ENCODE results near the gene MYBL2.
"Not testable (repeated sequence)": the region's sequence is repeated elsewhere in the genome, so short reads cannot be mapped to it uniquely, and the experiment has no call there.

MYBL2 gene

DNA sequence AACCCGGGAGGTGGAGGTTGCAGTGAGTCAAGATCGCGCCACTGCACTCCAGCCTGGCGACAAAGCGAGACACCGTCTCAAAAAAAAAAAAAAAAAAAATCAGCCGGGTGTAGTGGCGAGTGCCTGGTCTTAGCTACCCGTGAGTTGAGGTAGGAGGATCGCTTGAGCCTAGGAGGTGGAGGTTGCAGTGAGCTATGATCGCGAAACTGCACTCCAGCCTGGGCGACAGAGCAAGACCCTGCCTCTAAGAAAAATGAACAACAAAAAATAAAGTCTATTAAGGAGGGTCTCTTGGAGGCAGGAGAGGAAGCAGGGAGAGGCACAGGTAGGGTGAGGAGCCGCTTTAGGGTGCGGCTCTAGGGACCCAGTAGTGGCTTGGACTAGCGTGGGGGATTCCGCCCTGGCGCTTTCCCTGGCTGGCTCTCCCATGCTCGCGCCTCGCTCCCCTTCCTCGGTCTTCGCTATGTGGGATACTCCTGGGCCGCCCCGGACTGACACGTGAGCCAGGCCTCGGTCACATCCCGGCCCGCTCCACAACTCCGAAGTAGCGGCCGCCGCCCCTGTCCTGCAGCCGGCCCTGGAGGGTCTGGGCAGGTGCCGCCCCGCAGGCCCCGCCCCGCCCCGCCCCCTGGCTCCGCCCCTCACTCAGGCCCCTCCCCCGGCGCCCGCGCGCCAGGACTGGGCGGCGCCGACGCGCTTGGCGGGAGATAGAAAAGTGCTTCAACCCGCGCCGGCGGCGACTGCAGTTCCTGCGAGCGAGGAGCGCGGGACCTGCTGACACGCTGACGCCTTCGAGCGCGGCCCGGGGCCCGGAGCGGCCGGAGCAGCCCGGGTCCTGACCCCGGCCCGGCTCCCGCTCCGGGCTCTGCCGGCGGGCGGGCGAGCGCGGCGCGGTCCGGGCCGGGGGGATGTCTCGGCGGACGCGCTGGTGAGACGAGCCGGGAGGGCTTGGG is at the start of gene MYBL2:
Gene MYBL2 (plus strand): TSS at position 739 of the 953 bp plus-strand sequence. CDS start 170 bp downstream, at position 909.
- peak; percentile 91 for DNase-seq

GRCh38 chr20:43631598-43631997 is 35.3 kb upstream of the MYBL2 start:
- no peak for DNase-seq

DNA sequence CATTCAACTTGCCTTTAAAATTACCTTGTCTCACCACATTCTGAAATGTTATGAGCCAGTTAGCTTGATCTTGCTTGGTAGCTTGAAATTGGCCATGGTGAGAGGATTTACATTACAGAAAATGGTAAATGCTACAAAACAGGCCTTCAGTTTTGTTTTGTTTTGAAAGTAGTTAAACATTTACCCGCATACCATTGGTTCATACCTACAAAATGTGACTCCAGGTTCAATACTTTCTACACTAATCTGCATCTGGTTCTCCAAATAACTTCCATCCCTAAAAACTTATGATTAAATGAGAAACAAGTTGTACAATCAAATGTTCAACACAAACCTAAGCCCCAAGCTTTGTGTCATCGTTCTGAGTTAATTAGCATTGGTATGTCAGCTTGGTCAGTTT is 30.5 kb upstream of the MYBL2 start:
- no peak for DNase-seq

DNA sequence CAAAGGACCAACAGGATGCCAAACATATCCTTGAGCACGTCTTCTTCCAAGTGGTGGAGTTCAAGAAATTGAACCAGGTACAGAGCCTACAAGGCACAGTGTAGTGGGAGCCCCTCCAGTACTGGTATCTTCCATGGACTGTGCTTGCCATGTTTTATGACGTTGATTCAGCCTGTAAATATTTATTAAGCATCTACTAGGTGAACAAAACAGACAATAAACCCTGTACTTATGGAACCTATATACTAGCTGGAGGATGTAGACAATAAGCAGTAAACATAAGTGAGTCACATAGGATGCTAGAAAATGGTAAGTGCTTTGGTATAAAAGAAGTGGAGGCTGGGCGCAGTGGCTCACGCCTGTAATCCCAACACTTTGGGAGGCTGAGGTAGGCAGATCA is 24.4 kb upstream of the MYBL2 start:
- no peak for DNase-seq

GRCh38 chr20:43650997-43651525 is 15.9 kb upstream of the MYBL2 start:
- no peak for DNase-seq

- DNase-seq: not testable (repeated sequence)
Observed at GRCh38 chr20:43651650-43652184, 15.2 kb upstream of the MYBL2 start.

GRCh38 chr20:43653966-43654365 is 12.9 kb upstream of the MYBL2 start:
- no peak for DNase-seq

- DNase-seq: not testable (repeated sequence)
Observed at GRCh38 chr20:43655176-43655575, 11.7 kb upstream of the MYBL2 start.

DNA sequence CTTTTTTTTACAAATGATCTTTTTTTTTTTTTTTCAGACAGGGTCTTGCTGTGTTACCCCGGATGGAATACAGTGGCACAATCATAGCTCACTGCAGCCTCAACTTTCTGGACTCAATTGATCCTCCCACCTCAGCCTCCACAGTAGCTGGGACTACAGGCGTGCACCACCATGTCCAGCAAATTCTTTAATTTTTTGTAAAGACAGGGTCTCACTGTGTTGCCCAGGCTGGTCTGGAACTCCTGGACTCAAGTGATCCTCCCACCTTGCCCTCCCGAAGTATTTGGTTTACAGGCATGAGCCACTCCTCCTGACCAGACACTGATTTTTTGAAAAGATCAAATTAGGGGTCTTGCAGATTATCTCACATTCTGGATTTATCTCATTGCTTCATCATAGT is 11.0 kb upstream of the MYBL2 start:
- DNase-seq: no peak

GRCh38 chr20:43658069-43658722 is 8.7 kb upstream of the MYBL2 start:
- peak; percentile 20 for DNase-seq

- DNase-seq: no peak
Observed at GRCh38 chr20:43658723-43659419, 8.0 kb upstream of the MYBL2 start.

GRCh38 chr20:43662943-43663655 is 3.8 kb upstream of the MYBL2 start:
- DNase-seq: no peak

DNA sequence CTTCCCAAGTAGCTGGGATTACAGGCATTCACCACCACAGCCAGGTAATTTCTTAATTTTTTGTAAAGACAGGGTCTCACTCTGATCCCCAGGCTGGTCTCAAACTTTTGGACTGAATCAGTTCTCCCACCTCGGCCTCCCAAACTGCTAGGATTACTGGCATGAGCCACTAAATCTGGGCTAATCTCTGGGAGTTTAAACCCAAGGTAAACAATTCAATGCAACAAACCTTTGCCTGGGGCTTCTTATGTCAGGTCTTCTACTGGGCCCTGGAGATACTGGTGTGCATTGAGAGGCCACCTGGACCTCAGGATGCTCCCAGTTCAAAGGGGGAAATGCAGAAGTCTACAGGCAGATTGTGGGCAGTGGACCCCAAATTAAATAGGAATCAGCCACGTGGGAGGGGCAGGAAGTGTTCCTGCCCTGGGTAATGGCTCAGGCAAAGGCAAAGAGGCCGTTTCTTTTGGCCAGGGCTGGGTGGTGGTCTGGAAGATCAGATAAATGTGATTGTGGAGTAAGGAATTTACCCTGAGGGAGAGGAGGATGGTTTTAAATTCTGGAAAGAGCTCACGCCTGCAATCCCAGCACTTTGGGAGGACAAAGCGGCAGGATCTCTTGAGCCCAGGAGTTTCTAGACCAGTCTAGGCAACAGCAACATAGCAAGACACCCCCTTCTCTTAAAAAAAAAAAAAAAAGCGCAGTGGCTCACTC is 1.3 kb upstream of the MYBL2 start:
- no peak for DNase-seq

DNA sequence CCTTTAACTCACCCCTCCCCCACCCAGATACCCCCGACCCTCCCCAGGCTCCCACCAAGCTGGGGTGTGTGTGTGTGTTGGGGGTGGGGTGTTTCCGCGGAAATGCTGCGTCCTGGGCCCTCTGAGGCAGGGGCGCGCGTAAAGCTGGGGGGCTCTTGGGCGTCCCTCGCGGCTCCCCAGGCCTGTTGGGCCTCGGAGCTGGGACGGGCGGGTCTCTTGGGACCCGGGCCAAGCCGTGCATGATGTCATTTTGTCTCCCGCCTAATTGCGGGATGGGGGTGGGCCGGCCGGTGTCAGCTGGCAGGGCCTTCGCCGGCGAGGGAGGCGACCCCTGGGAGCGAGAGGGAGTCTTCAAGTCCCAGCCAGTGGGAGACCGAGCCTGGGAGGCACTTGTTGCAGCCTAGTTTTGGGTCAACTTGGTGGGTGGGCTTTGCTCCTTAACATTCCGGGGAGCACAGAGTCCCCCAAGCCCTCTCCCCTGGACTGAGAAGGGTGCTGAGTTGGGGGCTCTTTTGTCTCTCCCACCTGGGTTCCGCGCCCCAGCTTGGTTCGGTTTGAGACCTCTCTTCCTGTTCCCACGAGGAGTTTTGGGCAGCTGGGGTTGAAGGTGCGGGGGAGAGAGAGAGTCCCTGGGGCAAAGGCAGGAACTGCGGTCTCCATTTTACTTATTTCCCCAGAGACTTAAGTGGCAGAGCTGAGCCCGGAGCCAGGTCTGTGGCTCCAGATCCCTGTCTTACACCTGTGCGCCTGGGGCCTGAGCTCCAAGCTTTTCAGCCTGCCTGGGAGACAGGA is 623 bp downstream of the MYBL2 start:
- peak; percentile 33 for DNase-seq

- no peak for DNase-seq
Observed at GRCh38 chr20:43669332-43669731, 2.4 kb downstream of the MYBL2 start.

DNA sequence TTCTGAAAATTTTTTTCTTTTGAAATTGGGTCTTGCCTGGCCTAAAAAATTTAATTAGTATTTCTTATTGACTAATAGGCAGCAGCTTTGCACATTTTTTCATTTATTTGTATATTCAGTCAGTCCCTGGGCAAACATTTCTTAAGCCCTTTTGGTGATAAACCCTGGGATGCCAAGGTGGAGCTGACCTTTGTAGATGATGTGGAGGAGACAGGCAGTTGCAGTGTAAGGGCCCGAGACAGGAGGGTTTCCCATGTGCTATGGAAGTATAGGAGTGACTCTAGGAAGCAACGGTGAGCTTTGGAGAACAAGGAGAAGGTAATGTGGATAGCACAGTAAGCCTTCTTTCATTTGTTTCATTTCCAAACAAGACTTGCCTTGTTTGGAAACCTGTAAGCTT is 3.5 kb downstream of the MYBL2 start:
- no peak for DNase-seq

DNA sequence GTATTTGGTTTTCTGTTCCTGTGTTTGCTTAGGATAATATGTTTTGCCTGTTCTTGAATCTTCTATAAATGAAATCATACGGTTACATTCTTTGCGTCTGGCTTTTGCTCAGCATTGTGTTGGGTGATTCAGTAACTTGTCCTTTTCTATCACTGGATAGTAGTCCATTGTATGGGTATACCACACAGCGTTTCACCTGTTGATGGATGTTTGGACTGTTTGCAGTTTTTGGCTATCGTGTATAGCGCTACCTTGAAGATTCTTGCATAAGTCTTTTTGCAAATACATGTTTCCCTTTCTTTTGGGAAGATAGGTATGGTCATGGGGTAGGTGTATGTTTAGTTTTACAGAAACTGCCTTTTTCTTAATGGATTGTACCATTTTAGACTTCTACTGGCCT is 9.5 kb downstream of the MYBL2 start:
- DNase-seq: no peak

GRCh38 chr20:43680981-43681380 is 14.1 kb downstream of the MYBL2 start:
- DNase-seq: no peak

- DNase-seq: peak; percentile 94
Observed at GRCh38 chr20:43681468-43681942, 14.6 kb downstream of the MYBL2 start.

- DNase-seq: peak; percentile 95
Observed at GRCh38 chr20:43681991-43682410, 15.1 kb downstream of the MYBL2 start.

DNA sequence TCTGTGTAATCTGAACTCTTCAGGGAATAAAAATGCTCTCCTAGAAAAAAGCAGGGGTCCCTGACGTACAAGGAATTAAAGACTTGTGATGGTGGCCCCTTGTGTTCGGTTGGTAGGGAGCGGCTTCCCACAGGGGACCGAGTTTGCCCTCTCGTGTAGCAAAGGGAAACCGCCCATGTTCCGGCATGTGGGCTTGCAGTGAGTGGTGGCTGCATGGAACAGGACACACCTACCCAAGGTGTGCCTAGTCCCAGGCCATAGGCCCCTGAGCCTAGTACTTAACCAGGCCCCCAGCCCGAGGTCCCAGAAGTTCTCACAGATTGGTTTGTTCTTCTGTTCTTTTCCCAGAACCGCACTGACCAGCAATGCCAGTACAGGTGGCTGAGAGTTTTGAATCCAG is 15.5 kb downstream of the MYBL2 start:
- no peak for DNase-seq
